ENCODE measurements around the gene AXDND1.
"Not testable (repeated sequence)": the region's sequence is repeated elsewhere in the genome, so short reads cannot be mapped to it uniquely, and the experiment has no call there.

Gene AXDND1

DNA sequence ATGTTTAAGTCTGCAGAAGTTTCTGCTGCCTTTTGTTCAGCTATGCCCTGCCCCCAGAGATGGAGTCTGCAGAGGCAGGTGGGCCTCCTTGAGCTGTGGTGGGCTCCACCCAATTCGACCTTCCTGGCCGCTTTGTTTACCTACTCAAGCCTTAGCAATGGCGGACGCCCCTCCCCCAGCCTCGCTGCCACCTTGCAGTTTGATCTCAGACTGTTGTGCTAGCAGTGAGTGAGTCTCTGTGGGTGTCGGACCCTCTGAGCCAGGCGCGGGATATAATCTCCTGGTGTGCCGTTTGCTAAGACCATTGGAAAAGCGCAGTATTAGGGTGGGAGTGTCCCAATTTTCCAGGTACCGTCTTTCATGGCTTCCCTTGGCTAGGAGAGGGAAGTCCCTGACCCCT, 99.9 kb downstream of the AXDND1 start:
- not testable (repeated sequence) for DNase-seq (ENCODE audit: low spot score)

DNA sequence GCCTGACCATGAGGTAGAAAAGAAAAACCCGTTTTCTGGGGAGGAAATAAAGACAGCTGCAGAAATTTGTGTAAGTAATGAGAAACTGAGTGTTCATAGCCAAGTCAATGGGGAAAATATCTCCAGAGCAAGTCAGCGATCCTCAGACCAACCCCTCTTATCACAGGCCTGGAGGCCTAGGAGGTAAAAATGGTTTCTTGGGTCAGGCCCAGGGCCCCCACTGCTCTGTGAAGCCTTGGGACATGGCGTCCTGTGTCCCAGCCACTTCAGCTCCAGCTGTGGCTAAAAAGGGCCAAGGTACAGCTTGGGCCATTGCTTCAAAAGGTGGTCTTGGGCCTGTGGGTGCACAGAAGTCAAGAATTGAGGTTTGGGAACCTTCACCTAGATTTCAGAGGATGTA, 108.9 kb downstream of the AXDND1 start:
- no peak for DNase-seq (ENCODE audit: low spot score)

DNA sequence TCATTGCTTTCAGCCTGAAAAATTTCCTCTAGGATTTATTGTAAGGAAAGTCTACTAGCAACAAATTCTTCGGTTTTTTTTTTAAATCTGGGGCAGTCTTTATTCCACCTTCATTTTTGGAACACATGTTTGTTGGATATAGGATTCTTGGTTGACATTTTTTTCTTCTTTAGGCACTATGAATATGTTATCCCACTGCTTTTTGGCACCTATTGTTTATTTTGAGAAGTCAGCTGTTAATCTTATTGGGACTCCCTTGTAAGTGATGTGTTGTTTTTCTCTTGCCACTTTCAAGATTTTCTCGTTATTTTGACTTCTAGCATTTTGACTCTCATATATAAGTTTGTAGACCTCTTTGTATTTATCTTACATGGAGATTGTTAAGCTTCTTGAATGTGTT, 110.7 kb downstream of the AXDND1 start:
- no peak for DNase-seq (ENCODE audit: low spot score)

DNA sequence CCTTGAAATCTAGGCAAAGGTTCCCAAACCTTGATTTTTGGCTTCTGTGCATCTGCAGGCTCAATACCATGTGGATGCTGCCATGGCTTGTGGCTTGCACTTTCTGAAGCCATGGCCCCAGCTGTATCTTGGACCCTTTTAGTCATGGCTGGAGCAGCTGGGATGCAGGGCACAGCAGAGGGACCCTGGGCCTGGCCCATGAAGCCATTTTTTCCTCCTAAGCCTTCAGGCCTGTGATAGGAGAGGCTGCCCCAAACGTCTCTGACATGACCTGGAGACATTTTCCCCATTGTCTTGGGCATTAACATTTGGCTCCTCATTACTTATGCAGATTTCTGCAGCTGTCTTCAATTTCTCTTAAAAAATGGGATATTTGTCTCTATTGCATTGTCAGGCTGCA, 112.6 kb downstream of the AXDND1 start:
- no peak for DNase-seq (ENCODE audit: low spot score)

DNA sequence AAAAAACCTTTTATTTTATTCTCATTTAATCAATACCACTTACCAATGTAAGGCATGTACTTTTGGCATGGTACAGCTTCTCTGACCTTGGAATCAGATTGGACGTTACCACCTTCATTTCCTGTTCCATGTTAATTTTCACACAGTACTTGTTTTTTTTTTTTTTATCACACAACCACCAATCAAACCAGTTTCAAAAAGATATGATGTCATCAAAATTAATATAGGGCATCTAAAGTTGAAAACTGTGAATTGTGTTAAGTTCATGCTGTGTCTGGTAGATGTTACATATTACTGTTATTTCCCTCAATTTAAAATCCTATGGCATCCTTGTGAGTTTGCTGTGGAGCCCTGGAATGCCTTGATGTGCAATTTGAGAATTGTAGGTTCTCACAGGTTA, 124.8 kb downstream of the AXDND1 start:
- DNase-seq (ENCODE audit: low spot score) = no peak

DNA sequence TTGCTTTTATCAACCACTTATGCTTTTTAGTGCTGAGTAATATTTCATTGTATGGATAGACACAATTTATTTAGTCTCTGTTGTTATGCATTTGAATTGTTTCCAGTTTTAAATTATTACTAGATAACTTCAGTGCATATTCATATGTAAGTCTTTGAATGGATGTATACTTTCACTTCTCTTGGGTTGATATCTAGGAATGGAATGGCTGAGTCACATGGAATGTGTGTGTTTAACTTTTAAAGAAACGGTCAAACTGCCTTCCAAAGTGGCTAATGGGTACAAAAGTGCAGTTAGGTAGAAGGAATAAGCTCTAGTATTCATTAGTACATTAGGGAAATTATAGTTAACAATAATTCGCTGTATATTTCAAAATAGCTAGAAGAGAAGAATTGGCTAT, 127.6 kb downstream of the AXDND1 start:
- no peak for DNase-seq (ENCODE audit: low spot score)

DNA sequence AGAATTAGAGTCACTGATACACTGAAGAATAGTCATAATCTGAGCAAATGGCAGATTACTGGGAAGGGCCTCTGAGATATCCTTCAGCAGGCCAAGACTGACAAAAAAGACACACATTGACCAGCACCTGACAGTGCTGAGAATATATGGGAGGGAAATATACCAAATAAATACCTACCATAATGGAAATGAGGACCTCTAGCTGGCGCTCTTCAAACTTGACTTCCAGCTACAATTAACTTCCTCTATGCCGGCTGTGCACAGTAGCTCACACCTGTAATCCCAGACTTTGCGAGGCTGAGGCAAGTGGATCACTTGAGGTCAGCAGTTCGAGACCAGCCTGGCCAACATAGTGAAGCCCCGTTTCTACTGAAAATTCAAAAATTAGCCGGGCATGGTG, 140.4 kb downstream of the AXDND1 start:
- no peak for DNase-seq (ENCODE audit: low spot score)

DNA sequence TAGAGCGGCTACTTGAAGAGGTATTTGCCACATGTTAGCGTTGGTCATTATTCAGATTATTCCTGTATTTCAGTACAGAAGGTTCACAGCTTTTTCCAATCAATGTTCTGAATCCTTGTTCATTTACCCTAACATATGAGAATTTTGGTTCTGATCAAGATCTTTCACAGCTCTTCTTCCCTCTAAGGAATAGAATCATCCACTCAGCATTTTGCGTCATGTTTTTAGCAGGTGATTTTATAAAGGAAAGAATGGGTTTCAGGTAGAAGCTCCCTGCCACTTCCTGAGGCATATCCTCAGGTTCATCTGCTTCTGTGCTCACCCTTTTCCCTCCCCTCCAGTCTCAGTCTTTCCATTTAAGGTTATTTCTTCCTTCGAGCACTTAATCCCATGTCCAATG, 143.6 kb downstream of the AXDND1 start:
- no peak for DNase-seq (ENCODE audit: low spot score)

DNA sequence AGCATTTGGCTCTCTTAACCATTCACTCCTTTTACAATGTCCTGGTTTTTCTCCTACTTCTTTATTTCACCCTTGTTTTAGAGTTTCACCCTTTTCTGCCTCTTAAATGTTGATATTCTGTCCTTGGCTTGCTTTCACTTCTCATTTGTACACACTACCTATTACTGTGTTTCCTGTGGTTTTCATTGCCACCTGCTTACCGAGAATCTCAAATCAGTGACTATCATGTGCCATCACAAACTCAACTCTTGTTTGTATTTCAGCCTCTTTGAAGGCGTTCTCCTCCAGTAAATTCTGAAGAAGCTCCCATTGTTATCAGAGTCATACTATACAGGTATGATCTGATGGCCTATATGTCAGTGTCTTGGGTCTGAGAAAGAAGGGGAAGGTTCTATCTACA, 144.3 kb downstream of the AXDND1 start:
- DNase-seq (ENCODE audit: low spot score) = no peak

DNA sequence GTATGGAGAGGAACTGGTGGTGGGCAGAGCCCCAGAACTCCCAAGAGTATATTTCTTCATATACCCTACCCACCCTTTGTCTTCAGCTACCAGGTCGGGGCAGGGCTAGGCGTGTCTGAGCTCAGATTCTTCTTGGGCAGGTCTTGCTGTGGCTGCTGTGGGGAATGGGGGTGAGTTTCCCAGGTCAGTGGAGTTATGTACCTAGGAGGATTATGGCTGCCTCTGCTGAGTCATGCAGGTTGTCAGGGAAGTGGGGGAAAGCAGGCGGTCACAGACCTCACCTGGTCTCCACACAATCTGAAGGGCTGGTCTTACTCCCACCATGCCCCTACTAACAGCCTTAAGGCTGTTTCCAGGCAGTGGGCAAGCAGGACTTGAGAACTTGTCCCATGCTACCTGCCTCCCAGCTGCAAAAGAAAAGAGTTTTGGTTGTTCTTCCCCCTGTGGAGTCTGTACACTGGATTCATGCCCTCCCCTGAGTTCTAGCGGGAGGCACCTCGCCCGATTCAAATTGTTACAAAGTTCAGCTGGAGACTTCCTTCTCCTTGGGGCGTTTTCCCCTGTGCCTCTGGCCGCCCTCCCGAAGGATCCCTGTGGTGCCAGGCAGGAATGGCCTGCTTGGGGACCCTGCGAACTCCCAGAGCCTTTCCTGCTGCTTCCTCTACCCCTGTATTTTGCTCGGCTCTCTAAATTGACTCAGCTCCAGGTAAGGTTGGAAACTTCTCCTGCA, 151.4 kb downstream of the AXDND1 start:
- DNase-seq (ENCODE audit: low spot score) = no peak

DNA sequence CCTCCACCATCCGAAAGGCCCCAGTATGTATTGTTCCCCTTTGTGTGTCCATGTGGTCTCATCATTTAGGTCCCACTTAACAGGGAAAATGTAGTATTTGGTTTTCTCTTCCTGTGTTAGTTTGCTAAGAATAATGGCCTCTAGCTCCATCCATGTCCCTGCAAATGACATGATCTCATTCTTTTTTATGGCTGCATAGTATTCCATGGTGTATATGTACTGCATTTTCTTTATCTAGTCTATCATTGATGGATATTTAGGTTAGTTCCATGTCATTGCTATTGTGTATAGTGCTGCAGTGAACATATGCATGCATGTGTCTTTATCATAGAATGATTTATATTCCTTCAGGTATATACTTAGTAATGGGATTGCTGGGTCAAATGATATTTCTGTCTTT, 152.8 kb downstream of the AXDND1 start:
- DNase-seq (ENCODE audit: low spot score) = not testable (repeated sequence)

DNA sequence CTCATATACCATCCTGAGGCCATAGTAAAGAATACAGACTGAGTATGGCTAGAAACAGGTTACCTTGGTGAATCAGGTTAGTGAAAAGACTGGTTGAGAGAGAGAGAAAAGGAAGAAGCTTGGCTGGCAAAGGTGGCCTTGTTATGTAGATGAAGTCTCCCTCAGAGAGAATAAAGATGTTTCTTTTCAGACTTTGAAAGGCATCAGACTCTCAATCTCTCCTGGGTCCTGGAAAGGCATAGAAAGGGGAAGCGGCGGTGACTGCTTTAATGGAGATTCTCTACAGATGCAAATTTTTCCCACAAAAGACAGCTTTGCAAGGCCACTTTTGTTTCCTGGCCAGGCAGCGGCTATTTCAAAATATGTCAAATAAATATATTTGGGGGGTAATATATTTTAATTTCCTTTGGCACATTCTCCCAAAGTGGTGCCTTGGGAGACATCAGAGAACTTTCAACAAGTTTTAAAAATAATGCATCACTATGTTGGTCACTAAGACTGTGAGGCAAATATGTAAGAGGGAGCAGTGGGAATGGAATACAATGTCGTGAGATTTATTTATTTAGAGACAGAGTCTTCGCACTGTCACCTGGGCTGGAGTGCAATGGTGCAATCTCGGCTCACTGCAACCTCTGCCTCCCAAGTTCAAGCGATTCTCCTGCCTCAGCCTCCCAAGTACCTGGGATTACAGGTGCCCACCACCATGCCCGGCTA, 163.9 kb downstream of the AXDND1 start:
- DNase-seq (ENCODE audit: low spot score) = no peak

DNA sequence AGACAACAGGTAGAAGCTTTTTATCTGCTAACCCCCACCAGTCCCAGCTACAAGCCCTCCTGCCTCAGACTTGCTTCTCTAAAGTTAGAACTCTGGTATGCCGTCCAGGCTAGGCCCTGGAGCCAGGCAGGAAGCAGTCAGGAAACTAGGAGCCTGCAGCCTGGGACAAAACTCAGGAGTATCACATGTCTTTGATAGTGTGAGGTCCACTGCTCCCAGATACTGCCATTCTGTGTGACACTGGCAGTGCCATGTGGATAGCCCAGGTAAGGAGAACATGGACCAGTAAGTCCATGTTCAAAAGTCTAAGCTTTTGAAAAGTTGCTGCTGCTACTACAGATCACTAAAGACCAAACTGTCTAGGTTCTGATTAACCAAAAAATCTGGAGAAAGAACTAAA, 164.6 kb downstream of the AXDND1 start:
- DNase-seq (ENCODE audit: low spot score) = no peak

DNA sequence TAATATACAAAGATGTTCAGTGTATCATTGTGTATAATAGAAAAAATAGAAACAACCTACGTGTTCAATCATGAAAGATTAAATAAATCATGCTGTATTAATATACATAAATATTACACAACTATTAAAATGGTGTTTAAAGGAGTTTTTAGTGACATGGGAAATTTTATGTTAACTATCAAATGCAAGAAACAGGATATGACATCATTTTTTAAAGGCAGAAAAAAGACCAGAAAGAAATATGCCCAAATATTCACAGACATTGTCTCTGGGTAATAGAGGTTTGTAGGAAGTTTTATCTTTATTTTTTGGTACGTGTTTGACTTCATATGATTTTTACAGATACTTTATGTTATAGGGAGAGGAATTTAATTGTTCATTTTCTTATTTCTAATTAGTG, 176.0 kb downstream of the AXDND1 start:
- DNase-seq (ENCODE audit: low spot score) = no peak

DNA sequence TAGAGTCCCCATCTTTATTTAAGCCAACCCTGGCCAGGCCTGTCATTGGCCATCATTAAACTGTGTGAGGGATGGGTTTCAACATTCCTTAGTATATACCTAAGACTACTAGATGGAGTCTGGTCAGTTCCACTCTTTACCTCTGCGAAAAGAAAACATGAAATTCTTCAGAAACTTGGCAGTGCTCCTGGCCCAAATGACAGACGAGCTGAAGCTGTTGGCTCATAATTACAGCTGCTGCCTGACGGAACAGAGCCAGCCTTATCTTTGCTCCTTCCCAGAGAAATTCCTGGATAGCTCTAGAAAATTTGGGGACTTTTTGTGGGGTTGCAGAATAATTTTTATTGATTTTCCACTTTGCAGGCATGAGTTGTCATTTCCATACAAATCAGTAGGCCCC, 179.6 kb downstream of the AXDND1 start:
- no peak for DNase-seq (ENCODE audit: low spot score)

DNA sequence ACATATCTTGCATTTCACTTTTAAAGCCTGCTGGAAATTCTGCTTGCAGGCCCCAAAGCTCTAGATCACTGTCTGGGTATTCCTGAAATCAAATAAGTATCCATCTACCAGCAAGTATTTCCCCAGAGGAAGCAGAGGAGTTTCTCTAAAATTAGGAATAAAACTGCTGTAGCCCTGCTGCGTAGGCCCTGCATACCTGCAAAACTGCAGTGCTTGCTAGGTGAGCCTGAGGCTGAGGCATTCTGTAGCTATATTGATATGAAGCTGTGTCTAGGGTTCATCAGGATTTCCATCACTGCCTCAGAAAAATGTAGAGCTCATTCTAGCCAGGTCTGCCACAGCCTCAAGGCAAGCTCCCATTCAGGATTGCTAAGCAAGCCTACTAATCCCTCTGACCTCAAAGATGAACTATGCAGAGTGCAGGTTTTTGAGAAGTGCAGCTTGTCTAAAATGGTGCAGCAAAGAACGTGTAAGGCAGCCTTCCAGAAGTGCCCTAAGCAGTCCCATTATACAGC, 181.3 kb downstream of the AXDND1 start:
- no peak for DNase-seq (ENCODE audit: low spot score)

DNA sequence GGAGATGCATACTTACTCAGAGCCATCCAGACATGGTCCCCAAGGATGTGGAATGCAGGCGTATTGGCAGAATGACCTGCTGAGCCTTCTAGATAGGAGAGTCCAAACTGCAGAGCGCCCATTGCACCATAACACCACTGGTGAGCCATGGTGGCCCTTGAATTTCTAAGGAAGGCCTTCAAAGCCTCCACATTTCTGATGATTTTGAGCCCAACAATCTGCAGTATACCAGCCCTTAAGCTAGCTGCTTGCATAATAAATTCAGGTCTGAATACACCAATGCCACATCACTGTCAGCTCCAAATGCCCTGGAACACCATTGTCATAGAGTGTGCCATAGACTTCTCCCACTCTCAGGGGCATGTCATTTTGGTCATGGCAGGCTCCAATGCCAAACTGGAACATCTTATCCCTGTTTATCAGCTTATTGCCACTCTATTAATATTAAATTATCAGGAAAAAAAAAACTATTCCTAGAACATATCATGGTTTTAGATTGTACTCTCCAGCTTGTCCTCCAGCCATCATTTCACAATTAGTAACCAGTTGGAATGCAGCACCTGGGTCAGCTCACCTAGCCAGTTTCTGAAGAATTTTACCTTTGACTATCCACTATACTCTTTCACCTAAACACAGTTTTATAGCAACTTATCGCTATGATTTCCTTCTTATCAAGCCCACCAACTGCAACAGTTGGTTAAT, 183.0 kb downstream of the AXDND1 start:
- DNase-seq (ENCODE audit: low spot score) = no peak

DNA sequence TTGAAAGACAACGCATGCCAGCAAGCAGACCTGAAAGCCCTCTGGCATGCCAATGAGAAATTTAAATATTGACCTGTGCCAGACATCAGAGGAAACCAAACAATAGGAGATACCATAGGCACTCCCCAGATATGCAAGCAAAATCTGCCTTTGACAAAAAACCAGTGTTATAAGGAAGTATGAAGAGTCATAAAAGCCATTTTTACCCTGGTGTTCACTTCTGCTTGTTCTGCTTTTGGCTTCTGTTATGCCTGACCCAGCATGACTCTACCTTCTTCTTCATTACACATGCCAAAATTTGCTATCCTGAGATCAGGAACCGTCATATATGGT, 183.6 kb downstream of the AXDND1 start:
- DNase-seq (ENCODE audit: low spot score) = no peak

DNA sequence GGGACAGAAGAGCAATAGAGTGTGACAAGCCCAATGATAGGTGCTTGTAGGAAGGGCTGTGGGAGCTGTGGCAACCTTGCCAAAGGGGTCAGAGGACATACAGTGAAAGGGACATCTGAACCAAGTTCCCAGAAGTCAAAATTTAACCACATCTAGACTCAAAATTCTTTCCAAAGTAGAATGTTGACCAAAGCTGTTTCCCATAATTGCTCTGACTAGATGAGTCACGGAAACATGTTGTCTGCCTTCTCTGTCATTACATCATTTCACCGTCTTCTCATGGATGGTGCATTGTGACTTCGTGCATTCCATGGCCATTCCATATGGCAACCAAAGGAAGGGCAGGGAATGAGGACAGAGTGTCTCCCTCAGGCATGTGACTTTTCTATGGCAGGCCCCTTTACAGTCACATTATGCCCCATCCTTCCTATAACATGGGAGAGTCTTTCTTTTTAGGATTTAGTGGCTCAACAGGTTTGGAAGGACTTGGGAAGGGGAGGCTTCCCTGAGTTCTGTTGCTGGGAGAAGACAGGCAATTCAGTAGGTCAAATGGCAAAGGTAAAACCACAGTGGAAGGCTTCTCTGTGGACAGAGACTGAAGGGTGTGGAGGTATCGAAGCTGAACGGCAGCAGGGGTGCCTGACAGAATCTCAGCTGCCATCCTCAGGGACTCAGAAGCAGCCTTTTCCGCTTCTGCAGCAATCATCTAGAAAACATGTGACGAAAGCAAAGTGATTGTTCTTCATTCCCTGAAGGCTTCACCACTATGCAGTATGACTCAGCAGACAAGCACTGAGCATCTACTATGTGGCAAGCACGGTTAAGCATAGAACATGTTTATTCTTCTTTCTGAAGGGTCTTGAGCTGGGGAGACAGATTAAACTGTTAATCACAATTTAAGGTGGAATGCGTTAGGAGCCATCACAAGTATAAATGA, 185.2 kb downstream of the AXDND1 start:
- DNase-seq (ENCODE audit: low spot score) = no peak

DNA sequence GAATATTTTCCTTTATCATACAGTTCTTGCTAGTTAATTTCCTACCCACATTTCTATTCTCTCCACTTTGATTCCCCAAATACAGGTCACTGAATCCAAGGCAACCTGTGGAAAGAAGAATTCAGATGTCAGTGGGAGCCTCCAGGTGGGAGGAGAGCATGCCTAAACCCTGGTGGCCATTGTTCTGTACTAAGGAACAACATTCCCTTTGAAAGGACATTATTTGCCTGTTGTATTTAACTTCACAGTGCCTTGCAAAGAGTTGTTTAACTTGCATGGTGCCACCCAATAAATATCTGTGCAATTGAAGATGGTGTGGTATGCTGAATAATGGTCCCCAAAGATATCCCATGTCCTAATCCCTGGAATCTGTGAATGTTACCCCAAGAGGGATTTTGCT, 188.7 kb downstream of the AXDND1 start:
- no peak for DNase-seq (ENCODE audit: low spot score)

DNA sequence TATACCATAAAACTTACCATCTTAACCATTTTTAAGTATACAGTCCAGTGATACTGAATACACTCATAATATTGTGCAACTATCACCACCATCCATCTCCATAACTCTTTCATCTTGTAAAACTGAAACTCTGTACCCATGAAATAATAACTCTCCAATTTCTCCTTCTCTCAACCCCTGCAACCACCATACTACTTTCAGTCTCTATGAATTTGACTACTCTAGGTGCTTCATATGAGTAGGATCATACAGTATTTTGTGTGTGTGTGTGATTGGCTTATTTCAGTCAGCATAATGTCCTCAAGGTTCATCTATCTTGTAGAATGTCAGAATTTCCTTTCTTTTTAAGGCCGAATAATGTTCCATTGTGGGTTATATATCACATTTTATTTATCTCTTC, 192.3 kb downstream of the AXDND1 start:
- DNase-seq (ENCODE audit: low spot score) = no peak

Data from globus pallidus (tissue), 1 donor.